ENCODE measurements around the gene THG1L.

GRCh38 chr5:157682257-157682656, 49.0 kb upstream of the THG1L start:
- TF ChIP-seq POLR2A (IDR thresholded peaks at IDR 0.05) (no peak), POLR2AphosphoS5 (IDR thresholded peaks at IDR 0.05) (no peak), EP300 (IDR thresholded peaks at IDR 0.05) (no peak)
- TF ChIP-seq, protein P1, sequence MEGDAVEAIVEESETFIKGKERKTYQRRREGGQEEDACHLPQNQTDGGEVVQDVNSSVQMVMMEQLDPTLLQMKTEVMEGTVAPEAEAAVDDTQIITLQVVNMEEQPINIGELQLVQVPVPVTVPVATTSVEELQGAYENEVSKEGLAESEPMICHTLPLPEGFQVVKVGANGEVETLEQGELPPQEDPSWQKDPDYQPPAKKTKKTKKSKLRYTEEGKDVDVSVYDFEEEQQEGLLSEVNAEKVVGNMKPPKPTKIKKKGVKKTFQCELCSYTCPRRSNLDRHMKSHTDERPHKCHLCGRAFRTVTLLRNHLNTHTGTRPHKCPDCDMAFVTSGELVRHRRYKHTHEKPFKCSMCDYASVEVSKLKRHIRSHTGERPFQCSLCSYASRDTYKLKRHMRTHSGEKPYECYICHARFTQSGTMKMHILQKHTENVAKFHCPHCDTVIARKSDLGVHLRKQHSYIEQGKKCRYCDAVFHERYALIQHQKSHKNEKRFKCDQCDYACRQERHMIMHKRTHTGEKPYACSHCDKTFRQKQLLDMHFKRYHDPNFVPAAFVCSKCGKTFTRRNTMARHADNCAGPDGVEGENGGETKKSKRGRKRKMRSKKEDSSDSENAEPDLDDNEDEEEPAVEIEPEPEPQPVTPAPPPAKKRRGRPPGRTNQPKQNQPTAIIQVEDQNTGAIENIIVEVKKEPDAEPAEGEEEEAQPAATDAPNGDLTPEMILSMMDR (IDR thresholded peaks at IDR 0.05): no peak

All from upper lobe of left lung (tissue), 4 donors.